Middle frontal gyrus (tissue), 1 donor: ENCODE data around the gene TOGARAM2.
"Not testable (repeated sequence)": the region's sequence is repeated elsewhere in the genome, so short reads cannot be mapped to it uniquely, and the experiment has no call there.

Experiments
- DNase-seq: peaks from one replicate; pipeline ENCODE4 v3.0.0-alpha.2; 2015; ENCODE audit warnings: low spot score; ENCODE audit errors: extremely low spot score

Gene TOGARAM2

DNA sequence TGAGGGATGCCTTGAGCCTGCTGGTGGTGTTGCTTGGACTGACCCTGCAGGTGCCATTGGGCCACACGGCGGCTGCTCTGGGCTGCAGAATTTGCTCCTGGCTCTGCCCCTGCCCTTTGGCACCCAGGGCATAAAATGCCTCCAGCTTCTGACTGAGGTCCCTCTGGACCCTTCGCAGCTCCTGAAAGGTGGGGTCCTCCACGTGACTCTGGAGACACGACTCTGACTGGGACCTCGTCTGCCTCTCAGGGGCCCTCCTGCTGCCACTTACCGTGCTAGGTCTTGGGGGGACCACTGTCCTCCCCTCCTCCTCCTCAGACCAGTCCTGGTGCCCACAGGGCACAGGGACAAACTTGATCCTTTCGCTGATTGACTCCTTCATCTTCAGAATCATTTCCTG lies 91.2 kb downstream of the TOGARAM2 start:
- no peak for DNase-seq

DNA sequence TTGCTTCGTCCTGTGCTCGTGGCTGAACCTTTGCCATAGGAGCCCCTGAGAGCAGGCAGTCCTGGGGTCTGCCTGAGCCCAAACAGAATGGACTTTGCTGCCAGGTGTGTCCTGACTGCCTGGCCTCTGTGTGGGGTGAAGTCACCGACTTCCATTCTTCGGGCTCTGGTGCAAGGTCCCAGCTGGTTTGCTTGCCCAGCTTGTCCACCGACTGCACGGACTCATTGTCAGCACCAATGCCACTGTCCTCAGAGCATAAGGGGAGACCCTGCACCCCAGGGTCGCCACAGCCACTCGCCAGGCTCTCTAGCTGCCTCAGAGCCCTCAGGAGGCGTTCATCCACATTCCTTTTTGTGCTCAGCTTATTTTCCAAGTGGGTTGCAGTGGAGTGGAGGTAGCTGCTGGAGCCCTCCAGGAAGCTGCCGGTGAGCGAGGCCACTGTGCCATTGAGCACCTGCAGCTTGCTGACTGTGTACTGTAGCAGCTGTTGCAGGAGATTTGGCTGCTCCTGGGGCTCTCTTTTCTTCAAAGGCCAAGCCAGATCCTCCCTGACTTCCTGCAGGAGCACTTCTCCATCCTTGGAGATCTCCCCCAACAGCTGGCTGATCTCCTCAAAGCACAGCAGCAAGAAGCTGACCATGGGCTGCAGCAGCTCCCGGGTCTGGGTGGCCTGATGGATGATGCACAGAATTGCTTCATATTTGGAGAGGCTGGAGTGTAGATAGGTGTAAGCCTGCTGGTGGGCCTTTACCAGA lies 92.0 kb downstream of the TOGARAM2 start:
- DNase-seq: no peak

DNA sequence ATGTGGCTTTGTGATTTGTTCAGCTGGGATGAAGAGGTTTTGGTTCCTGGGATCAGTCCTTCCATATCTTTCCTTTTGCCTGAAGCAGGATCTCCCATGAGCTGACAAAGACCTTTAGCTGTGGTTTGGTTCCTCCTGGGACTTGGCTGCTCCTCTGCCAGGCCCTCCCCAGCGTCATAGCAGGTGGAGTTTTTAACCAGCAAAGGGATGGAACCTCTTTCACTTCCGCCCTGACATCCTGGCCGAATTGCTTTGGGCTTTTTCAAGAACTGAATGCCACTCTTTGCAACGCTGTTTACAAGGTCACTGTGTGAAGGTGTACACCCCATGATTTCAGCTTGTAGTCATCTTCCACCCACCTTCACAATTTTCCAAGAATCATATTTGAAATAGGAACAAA lies 92.8 kb downstream of the TOGARAM2 start:
- no peak for DNase-seq

DNA sequence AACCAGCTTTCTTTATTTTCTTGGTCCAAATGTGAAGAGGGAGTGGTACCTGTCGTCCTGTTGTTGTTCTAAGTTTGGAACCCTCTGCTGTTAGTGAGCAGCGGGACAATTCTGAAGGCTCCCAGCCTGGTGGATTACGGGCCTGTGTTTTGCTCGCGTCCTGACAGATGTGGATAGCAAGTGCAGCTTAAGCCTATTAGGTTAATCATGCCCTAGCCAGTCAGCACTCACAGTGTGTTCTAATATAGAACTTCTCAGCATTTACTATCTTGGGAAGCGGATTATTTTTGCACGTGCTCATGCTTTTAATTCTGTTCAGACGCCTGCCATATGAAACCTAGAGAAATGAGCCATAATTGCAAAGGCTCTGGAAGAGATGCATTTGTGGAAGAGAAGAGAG lies 93.3 kb downstream of the TOGARAM2 start, which contains the start of gene PCARE:
TSS of gene PCARE (minus strand) at position 113 of the 400 bp plus-strand sequence. CDS start 262 bp downstream, outside the sequence.
- no peak for DNase-seq

DNA sequence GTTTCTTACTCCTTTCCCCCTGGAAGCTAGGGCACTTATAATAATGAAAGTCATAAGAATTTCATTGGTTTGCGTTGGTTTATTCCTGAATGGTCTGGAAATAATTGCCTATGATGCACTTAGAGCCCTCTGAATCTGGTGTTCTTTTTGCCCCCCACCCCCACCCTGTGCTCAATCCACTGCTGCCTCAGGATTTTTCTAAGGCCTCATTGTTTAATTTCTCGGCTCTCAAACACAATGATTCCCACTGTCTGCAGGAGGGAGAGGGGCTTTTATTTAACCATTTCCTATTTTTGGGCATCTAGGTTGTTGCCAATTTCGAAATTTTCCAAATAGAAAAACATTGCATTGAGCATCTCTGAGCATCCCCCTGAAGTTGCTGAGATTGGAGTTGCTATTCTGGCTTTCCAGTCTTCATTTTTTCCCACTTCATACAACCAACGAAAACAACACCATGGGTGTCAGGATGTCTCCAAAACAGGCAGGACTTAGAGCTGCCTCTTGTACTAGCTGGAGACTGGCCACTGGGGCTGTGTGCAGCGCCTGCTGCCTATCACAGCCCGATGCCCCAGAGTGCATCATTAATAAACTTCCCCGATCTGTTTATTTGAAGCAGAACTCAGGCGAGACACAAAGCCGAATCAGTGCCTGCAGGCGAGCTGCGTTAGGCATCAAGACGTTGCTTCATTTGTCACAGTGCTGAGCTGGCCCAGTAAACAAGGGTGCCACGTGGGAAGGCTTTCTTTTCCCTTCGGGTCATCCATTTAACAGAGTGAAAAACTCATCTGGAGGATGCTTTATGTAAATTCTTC lies 95.0 kb downstream of the TOGARAM2 start:
- peak; percentile 64 for DNase-seq

DNA sequence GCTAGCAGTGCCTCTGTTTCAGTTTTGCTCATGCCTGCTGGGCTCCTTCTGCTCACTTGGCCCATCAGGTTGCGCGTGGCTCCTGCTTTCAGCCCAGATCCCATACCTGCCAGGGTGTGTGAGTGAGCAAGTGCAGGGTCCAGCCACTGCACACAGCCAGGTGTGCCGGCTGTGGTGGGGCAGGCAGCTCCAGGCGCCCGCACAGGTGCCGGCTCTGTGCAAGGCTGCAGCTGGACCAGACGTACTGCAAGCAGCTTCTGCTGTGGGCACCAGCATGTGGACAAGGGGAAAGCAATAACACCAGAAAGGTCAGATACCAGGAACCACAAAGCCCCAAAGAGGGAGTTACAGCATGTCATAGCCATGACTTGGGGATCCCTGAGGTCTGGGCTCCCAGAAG lies 98.8 kb downstream of the TOGARAM2 start:
- no peak for DNase-seq

DNA sequence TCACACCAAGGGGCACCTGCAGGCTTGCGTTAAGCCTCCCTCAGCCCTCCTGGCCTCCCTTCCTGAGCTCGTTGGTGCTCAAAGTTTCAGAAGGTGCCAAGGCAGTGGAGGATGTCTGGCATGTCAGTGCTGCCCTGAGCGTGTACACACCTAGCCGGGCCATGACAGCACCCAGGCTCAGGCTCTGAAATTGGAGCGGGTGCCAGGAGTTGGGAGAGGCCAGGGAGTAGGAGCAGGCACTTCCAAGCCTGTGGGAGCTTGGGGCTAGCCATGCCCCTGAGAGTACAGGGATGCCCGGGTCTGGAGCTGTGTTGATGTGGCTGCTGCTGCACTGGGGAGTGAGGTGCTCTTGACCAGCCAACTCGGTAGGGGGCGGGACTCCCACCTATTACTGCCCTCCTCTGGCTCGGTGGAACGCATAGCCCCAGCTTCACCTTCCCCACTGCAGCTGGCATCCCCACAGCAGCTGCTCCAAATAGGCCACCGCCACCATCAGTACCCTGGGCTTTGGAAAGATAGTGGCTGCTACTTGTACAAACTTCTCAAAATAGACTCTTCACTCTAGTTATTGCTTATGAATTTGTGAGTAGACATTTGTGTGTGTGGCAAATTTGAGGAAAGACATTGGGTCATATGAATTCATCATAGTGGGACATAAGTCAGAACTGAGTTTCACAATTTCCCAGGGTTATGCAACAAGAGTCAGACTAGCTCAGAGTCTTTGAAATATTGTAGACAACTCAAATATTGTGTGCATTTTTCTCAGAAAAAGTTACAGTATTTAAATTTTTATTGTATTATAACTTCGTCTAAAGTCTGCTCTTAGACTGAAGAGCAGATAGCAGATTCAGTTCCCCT lies 100.0 kb downstream of the TOGARAM2 start:
- DNase-seq: no peak

DNA sequence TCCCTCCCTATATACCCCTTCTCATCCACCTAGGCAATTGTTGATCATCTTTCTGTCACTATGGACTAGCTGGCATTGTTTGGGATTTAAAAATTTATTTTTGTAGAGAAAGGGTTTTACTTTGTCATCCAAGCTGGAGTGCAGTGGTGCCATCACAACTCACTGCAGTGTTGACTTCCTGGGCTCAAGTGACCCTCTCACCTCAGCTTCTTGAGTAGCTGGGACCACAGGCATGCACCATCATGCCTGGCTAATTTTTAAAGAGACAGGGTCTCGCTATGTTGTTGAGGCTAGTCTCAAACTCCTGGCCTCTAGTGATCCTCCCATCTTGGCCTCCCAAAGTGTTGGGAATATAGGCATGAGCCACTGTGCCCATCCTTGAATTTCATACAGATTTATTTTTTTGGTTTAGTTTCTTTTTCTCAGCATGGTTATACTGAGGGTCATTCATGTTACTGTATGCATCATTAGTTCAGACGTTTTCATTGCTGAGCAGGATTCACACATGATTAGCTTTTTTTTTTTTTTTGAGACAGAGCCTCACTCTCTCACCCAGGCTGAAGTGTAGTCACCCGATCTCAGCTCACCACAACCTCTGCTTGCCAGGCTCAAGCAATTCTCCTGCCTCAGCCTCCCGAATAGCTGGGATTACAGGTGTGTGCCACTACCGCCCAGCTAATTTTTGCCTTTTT lies 101.9 kb downstream of the TOGARAM2 start:
- DNase-seq: no peak

DNA sequence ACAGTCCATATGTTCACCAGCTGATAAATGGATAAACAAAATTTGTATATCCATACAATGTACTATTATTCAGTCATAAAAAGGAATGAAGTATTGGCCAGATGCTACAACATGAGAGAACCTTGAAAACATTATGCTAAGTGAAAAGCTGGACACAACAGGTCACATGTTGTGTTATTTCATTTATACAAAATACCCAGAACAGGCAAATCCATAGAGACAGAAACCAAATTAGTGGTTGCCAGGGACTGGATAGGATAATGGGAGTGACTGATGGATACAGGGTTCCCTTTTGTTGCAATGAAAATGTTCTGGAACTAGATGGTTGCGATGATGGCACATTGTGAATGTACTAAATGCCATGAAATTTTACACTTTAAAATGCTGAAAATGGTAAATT lies 103.5 kb downstream of the TOGARAM2 start:
- DNase-seq: no peak

DNA sequence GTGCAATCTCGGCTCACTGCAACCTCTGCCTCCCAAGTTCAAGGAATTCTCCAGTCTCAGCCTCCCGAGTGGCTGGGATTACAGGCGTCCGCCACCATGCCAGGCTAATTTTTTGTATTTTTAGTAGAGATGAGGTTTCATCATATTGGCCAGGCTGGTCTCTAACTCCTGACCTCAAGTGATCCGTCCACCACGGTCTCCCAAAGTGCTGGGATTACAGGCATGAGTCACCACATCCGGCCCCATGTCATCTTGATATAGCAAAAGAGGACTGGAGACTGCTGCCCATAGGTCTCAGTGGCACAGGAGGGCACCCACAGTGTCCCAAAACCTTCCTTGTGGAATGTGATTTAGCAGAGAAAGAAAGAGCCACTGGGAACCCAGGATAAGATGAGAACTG lies 109.2 kb downstream of the TOGARAM2 start:
- DNase-seq: not testable (repeated sequence)

DNA sequence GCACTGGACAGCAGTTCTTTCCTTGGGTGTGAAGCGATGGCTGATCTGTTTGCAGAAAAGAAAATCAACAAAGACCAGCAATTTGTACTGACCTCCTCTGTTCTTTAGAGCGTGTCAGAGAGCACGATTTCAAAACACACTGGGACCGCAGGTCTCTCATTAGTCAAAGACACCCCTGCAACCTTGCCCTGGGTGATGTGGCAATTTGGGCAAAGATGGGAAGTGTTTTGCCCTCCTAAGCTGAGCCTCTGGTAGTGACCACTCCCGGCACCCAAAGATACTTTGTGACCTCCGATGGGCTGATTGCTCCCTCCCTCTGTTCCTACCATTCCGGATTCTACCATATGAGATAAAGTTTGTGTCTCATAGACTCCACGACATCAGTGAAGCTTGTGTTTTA lies 115.9 kb downstream of the TOGARAM2 start:
- DNase-seq: no peak

DNA sequence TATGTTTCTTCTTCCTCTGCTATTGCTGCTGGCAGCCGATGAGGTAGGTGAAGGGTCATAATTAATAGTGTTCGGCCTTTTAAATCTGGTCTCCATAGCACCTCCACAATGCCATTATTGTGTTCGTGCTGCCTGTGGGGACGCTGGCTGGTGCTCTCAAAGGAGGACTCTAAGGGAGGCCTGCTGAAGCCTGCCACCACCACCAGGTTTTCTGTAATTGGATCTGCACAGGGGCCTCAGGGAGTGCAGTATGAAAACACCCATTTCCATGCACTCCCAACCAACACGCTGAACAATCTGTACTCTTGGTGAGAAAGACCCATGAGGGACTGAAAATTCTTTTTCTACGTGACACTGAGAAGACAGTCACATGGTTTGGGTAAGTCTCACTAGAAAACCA lies 116.5 kb downstream of the TOGARAM2 start:
- DNase-seq: no peak

DNA sequence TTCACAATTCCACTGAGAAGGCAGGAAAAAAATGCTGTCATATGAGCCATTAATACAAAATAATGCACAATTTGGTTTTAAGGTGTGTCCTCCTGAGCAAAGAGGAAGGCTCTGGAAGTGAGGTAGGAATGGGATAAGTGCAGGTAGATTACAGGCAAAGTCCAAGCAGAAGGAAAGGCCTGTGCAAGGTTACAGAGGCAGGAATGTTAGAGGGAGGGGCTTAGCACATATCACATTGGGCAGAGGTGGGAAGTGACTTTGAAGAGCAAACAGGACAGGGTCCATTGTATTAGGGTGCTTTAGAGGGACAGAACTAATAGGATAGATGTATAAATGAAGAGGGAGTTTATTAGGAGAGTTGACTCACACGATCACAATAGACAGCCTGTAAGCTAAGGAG lies 119.5 kb downstream of the TOGARAM2 start:
- DNase-seq: no peak
